Lung (tissue), 12 donors: ENCODE data around the gene MYO5A. TPM values are rescaled to one million over a fixed set of nuclear protein-coding genes. Genes with fewer than 3 reads are reported as not detected.

Experiments
- ATAC-seq: fragments of 200-7000 bp; cut with Tn5 transposase; one replicate; pipeline ENCODE4 v1.9.1; 2020; ENCODE audit warnings: moderate number of reproducible peaks; ENCODE audit not compliant: insufficient read depth, low FRiP score
- DNase-seq, 3 donors: peaks; one replicate each; pipeline ENCODE4 v3.0.0-alpha.2; 2013 to 2017
- H3K27ac ChIP-seq, 2 donors: one replicate each; pipeline ENCODE4 v1.5.1; 2013; ENCODE audit warnings: mild to moderate bottlenecking in 2 of 2, moderate library complexity in 2 of 2, control low read depth in 1 of 2, inconsistent platforms in 1 of 2, low read depth in 1 of 2, low read length in 1 of 2
- H3K27me3 ChIP-seq, 3 donors: one replicate each; pipeline ENCODE4 v1.5.1; 2013; ENCODE audit warnings: low read length in 2 of 3; ENCODE audit not compliant: control insufficient read depth in 3 of 3, insufficient read depth in 3 of 3
- H3K36me3 ChIP-seq, 4 donors: one replicate each; pipeline ENCODE4 v1.5.1; 2013; ENCODE audit warnings: low read length in 4 of 4, mild to moderate bottlenecking in 1 of 4, moderate library complexity in 1 of 4; ENCODE audit not compliant: control insufficient read depth in 4 of 4, insufficient read depth in 4 of 4
- H3K4me1 ChIP-seq, 5 donors: one replicate each; pipeline ENCODE4 v1.5.1; 2013; ENCODE audit warnings: low read length in 5 of 5, mild to moderate bottlenecking in 2 of 5, moderate library complexity in 1 of 5; ENCODE audit not compliant: control insufficient read depth in 5 of 5, insufficient read depth in 5 of 5
- H3K4me3 ChIP-seq: one replicate; pipeline ENCODE4 v1.5.1; 2013; ENCODE audit warnings: mild to moderate bottlenecking, control low read depth, moderate library complexity
- H3K9ac ChIP-seq, 2 donors: one replicate each; pipeline ENCODE4 v1.5.1; 2013; ENCODE audit warnings: low read length in 2 of 2, control low read depth in 1 of 2; ENCODE audit not compliant: insufficient read depth in 1 of 2
- H3K9me3 ChIP-seq, 4 donors: one replicate each; pipeline ENCODE4 v1.5.1; 2013; ENCODE audit warnings: low read length in 3 of 4, mild to moderate bottlenecking in 1 of 4, moderate library complexity in 1 of 4; ENCODE audit not compliant: control insufficient read depth in 4 of 4, insufficient read depth in 3 of 4
- CTCF ChIP-seq: IDR thresholded peaks from 2 replicates; pipeline ENCODE4 v1.5.1; 2012; ENCODE audit warnings: mild to moderate bottlenecking; ENCODE audit errors: control extremely low read depth, extremely low read depth
- WGBS, 2 donors: extraction: QIAGEN DNeasy Blood & Tissue Kit; methylation state at CpG; one replicate each; pipeline ENCODE4 v1.1.7; 2013; 5-methylcytosine and 5-hydroxymethylcytosine counted together
- polyA plus RNA-seq, 2 donors: library from polyadenylated mRNA; stranded (reverse); fragments of 200-250 nt; gene quantifications; one replicate each; pipeline ENCODE4 v1.2.1, GENCODE V29; 2013
- total RNA-seq, 2 donors: library from RNA; depleted of rRNA in 1 of 2; stranded (reverse); fragments of >200 nt in 1 of 2; gene quantifications; one replicate each; pipeline ENCODE4 v1.2.1, GENCODE V29; 2014 to 2021
- donor health status: control.
- donor health status: control.
- donor health status: Bipolar disorder and iron deficiency.
- donor health status: healthy.
- donor health status: DM: yes; HTN: yes; CAD: no.

The MYO5A gene
- total and polyA plus RNA-seq, 4 donors, result 4.5 to 30.5 (median 13.3) TPM

GRCh38 chr15:52483707-52484106 lies 45.0 kb downstream of the MYO5A start:
- Histone ChIP-seq H3K9ac (no peak overlapping the region), H3K4me1 (peaks cover 0 to 4% (median 0%) of the 10 kb centered on the region in 5 donors), H3K9me3 (no peaks in the 10 kb centered on the region), H3K36me3 (no peaks in the 10 kb centered on the region), H3K27ac (no peak overlapping the region), H3K4me3 (no peak overlapping the region), H3K27me3 (peaks cover 0 to 3% (median 0%) of the 10 kb centered on the region in 3 donors)
- DNase-seq, result no peak
- 47 to 57% methylated on average over 3 of the region's 3 CpGs for WGBS, 2 donors
- TF ChIP-seq CTCF, result no peak
- ATAC-seq, result peak; percentile 31

GRCh38 chr15:52481915-52482314 lies 46.8 kb downstream of the MYO5A start:
- 22 to 47% methylated on average over 3 of the region's 3 CpGs for WGBS, 2 donors
- ATAC-seq (peak; percentile 78), DNase-seq (no peak)
- H3K27ac ChIP-seq, result no peak overlapping the region
- TF ChIP-seq CTCF, result no peak
- no peaks in the 10 kb centered on the region for H3K9me3 ChIP-seq
- no peak overlapping the region for H3K9ac ChIP-seq
- H3K4me3 ChIP-seq, result no peak overlapping the region
- peaks cover 0 to 4% (median 0%) of the 10 kb centered on the region in 5 donors for H3K4me1 ChIP-seq
- H3K27me3 ChIP-seq, result peaks cover 0 to 3% (median 0%) of the 10 kb centered on the region in 3 donors
- no peaks in the 10 kb centered on the region for H3K36me3 ChIP-seq

GRCh38 chr15:52480990-52481389 lies 47.7 kb downstream of the MYO5A start:
- Histone ChIP-seq H3K4me1 (peaks cover 0 to 4% (median 0%) of the 10 kb centered on the region in 5 donors), H3K4me3 (no peak overlapping the region), H3K27ac (no peak overlapping the region), H3K36me3 (no peaks in the 10 kb centered on the region), H3K9ac (no peak overlapping the region), H3K9me3 (no peaks in the 10 kb centered on the region), H3K27me3 (peaks cover 0 to 3% (median 0%) of the 10 kb centered on the region in 3 donors)
- 78 to 85% methylated on average over 1 of the region's 1 CpG for WGBS, 2 donors
- DNase-seq, result no peak
- TF ChIP-seq CTCF, result no peak
- no peak for ATAC-seq

GRCh38 chr15:52466716-52467115 lies 62.0 kb downstream of the MYO5A start:
- no peak for TF ChIP-seq CTCF
- Histone ChIP-seq H3K36me3 (no peaks in the 10 kb centered on the region), H3K4me3 (no peak overlapping the region), H3K9me3 (peaks cover 0 to 2% (median 0%) of the 10 kb centered on the region in 4 donors), H3K9ac (no peak overlapping the region), H3K4me1 (peaks cover 0 to 14% (median 1%) of the 10 kb centered on the region in 5 donors), H3K27ac (no peak overlapping the region), H3K27me3 (no peaks in the 10 kb centered on the region)
- DNase-seq (no peak), ATAC-seq (no peak)
- 97 to 98% methylated on average over 2 of the region's 2 CpGs for WGBS, 2 donors
